Stimulated activated CD8-positive, alpha-beta memory T cell treated with anti-CD3 and anti-CD28 coated beads, Interleukin-7, amount 100 ng/mL, for 48 hours (primary cell): ENCODE results near the gene MIS18A.

Source experiments
- DNase-seq, 2 donors: peaks; one replicate each; pipeline ENCODE4 v3.0.0-alpha.2; 2020; ENCODE audit warnings: low read depth in 1 of 2; ENCODE audit errors: extremely low read depth in 1 of 2

MIS18A gene

DNA sequence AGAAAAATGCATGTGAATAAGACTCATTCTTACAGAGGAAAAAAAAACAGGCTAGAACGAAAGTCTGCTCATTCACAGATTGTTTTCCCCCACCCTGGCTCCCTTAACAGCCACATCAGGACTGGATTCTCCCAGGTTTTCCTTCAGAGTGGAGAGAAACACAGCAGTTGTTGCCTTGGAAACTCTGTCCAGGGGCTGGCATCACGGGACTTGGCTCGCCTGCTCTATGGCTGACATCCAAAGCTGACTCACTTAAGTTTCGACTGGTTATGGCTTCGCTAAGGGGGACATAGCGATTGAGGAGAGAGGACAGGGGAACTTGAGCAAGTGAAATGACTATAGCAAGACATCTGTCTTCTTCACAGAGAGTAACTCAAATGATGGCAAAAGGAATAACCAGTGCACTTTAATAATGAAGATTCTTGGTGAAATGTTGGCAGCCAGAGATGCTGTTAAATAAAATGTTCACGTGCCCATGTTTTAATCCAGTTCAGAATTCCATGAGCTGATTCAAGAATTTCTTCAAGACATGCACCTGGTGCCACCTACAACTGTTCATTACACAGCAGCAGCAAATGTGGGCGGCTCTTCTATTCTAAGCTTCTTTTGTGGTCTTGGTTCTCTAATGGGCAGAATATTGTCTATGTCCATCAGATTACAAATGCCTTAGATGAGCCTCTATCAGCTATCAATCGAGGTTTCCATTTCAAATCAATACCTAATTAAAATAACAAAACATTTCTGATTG lies 21.8 kb downstream of the MIS18A start:
- DNase-seq, result no peak

DNA sequence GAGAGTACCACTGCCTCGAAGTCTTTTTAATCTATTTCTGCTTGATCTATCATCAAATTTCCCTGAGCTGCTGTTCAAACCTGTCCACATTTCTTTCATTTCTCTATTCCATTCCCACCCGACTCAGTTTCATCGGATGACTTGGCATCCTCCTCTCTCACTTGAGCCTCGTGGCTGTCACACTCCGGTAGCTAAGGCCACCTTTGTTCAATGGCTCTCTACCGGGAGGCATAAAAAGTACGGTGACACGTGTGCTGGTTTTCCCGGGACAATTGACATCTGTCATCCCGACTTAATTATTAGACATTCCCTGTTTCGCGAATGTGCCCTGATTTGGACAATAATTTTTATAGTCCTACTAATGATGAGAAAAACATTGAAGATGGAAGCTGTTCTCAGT lies 22.6 kb downstream of the MIS18A start:
- DNase-seq, result no peak

DNA sequence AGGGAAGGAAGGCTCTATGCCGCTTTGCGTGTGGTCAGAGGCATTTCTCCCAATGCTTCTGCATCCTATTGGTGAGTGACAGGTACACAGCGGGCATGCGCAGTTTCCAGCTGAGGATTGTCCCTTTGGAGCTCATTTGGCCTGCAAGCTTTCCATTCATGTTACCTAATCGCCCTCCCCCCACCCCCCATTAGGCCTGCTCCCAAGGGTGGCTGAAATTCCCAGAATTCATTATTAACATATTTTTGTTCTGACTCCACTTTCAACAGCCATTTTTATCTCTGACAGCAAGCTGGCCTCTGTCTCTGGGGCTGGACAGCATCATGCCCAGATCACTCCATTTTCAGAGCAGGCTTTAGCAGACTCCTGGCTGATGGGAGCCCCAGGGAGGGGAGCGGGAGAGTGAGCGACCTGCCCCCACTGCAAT lies 25.6 kb downstream of the MIS18A start:
- DNase-seq, result no peak

DNA sequence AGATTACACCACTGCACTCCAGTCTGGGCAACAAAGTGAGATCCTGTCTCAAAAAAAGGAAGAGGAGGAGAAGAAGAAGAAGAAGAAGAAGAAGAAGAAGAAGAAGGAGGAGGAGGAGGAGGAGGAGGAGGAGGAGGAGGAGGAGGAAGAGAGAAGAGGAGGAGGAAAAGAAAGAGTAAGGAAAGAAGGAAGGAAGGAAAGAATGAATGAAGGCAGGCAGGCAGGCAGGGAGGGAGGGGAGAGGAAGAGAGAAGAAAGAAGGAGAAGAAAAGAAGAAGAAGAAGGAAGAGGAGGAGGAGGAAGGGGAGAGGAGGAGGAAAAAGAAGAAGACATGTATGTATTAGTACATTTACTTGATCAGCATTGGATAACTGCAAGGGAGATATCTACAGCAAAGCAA lies 26.7 kb downstream of the MIS18A start:
- DNase-seq, result no peak

DNA sequence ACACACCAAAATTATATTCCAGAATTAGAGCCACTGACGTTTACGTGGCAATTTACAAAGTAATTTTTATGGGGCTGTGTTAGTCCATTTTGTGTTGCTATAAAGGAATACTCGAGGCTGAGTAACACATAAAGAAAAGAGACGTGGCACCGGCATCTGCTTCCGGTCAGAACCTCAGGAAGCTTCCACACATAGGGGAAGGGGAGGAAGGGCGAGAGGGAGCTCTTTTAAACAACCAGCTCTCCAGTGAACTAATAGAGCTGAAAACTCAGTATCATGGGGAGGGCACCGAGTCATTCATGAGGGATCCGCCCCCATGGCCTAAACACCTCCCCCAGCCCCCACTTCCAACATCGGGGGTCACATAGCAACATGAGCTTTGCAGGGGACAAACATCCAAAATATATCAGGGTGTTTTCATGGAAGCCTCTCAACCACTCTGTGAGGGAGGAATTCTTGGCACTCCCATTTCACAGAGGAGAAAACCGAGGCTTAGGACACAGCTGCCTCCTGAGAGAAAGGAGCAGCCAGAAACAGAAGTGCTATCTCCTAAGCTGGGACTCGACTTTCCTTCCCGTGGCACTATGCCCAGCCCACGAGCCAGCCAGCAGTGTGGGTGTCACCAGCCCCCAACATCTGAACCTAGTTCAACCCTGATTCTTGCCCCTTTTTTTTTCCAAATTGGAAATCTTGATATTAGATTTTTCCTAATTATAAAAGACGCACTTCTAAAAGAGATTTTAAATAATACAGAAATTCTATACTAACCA lies 29.2 kb downstream of the MIS18A start:
- DNase-seq, result no peak

DNA sequence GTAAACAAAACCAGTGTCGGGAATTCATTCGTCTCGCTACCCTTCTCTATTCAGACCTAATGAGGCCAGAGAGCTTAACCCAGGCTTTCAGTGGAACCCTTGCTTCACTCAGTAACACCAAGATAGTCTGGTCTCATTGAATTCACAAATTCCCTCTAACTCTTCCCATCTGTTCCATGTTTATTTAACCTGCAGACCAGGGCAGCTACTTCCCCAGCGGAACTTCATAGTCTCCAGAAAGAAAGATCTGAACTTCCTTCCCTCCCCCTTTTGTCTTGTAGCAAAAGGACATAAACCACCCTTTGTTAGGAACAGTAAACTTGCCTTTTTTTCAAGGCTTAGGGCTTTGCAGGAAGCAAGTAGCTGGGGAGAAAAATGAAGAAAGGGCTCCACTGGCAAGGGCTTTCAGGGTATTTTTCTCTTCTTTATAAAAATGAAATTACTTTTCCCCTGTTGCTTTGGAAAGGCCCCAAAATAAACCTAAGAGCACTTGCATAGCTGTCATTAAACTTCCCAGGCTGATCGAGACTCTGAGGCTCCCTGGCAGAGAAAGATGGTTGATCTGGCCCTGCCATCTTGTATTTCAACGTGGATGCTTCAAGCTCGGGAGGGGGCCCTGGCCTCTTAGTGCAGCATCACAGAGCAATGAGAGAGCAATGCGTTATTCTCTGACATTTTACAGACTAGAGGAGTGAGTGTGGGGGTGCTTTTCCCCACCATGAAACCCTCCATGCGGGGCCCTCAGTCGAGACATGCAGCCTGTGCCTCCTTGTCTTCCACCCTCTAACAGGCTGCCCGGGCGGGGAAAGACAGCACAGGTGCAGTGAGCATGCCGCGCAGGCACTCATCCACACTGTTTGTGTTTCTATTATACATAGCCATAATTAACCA lies 30.0 kb downstream of the MIS18A start:
- DNase-seq, result no peak

DNA sequence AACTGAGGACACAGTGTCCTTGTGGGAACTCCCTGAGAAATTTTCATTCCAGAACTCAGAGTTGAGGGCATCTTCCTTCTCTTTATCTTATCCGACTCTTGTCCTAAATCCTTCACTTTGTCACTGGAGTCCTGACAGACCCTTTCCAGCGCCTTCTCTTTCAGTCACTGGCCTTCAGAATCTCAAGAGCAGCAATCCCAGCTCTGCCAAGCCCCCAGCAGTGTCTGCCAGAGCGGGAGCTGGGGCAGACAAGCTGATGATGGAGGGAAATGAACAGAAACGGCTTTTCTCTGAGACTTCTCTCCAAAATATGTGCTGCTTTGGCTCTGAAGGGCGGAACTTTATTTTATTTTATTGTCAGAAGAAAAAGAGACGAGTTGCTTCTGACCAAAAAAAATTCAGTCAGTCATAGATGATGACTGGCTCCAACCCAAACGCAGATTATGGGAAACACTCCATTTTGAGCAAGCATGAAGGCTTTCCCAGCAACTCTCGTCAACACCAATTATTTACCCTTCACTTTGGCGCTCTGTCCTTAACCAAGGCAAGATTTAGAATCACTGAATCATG lies 32.2 kb downstream of the MIS18A start:
- DNase-seq, result no peak

- no peak for DNase-seq
Observed at GRCh38 chr21:32245971-32246370, 32.9 kb downstream of the MIS18A start.

DNA sequence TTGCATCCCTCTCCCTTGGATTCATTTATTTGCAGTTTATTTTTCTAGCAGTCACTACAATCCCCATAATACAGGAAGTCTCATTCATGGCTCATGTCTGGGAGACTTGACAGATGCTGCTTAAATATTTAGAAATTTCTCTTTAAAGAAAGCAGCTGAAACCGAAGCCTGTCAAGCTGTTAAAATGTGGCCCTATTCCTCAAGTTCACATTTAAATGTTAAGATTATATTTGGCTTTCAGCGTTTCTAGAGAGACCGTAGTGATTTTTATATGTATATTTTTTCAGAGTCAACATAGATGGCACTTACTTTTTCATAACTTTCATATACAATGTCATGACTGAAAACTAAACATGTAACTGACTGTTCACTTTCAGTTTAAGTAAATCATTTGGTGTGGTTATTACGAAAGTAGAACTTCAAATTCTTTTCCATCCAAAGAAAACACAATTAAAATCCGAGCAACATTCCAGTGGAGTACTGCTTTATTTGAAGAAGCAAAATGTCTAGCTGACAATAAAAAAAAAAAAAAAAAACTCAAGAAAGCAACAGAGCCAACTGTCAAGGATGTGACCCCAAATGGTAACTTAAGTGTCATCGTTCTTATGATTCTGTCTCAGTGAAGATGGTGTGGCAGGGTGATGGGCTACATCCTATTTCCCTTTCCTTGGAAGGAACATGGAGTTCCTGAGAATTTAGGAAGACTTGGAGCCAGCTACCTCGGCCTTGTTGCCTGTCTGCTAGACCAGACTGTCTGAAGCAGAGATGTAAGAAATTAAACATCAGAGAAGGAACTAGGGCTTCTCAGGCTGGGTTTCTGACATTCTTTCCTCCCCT lies 37.8 kb downstream of the MIS18A start:
- DNase-seq, result no peak

GRCh38 chr21:32239551-32239950 lies 39.3 kb downstream of the MIS18A start:
- DNase-seq, result no peak

DNA sequence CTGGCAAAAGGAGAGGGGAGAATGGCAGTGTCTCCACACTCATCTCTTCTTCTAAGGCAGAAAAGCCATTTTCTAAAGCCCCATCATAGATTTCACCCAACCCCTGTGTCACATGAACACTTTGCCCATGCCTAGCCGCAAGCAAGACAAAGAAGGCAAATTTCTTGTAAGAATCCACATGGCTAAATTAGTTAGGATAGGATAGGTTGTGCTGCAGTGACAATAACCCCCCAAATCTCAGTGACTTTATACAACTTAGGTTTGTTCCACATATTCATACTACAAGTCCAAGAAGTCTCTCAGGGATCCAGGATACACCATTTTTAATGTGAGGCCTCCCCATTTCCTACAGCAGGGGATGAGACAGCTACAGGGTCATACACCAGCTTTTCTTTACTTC lies 40.8 kb downstream of the MIS18A start:
- no peak for DNase-seq

GRCh38 chr21:32237021-32237420 lies 41.8 kb downstream of the MIS18A start:
- DNase-seq, result no peak

- no peak for DNase-seq
Observed at GRCh38 chr21:32233722-32234301, 45.0 kb downstream of the MIS18A start.

GRCh38 chr21:32233055-32233546 lies 45.7 kb downstream of the MIS18A start:
- DNase-seq, result no peak

- no peak for DNase-seq
Observed at GRCh38 chr21:32226444-32226843, 52.4 kb downstream of the MIS18A start.
